ENCODE data around the gene HSPA5. TPM values are rescaled to one million over a fixed set of nuclear protein-coding genes. Genes with fewer than 3 reads are reported as not detected.

Gene HSPA5
- total and polyA plus RNA-seq, 10 of the 15 experiments (the other 5 are each of a cell fraction or from before 2014, with no cell fraction given): 39.8 to 517 (median 105) TPM

GRCh38 chr9:125261501-125262293, 20.6 kb upstream of the HSPA5 start, which contains the start of gene GAPVD1 (continued):
- peak in 1 of 2 experiments; percentile 29; a peak in 1 of 4 replicates for TF ChIP-seq IKZF2 (IDR thresholded peaks at IDR 0.05)
- peak in 1 of 2 experiments; percentile 68; a peak in 1 of 4 replicates for TF ChIP-seq ETV6 (conservative IDR thresholded peaks at IDR 0.05 in 1 of 2, IDR thresholded peaks at IDR 0.05 in 1 of 2; ENCODE audit: borderline replicate concordance in 1 of 2, low read depth in 1 of 2)
- TF ChIP-seq DPF2 (IDR thresholded peaks at IDR 0.05): peak; percentile 78
- peak; percentile 78; the same call in 1 of the 2 replicates for TF ChIP-seq LARP7 (IDR thresholded peaks at IDR 0.05)
- peak; percentile 75 for TF ChIP-seq E4F1 (IDR thresholded peaks at IDR 0.05; ENCODE audit: borderline replicate concordance, partially characterized antibody)
- TF ChIP-seq PAX5 (IDR thresholded peaks at IDR 0.05; ENCODE audit: borderline replicate concordance, low read depth, low read length): peak; percentile 93
- peak; percentile 92 for TF ChIP-seq POLR2AphosphoS5 (IDR thresholded peaks at IDR 0.05; ENCODE audit: low read length)
- TF ChIP-seq, protein P1, sequence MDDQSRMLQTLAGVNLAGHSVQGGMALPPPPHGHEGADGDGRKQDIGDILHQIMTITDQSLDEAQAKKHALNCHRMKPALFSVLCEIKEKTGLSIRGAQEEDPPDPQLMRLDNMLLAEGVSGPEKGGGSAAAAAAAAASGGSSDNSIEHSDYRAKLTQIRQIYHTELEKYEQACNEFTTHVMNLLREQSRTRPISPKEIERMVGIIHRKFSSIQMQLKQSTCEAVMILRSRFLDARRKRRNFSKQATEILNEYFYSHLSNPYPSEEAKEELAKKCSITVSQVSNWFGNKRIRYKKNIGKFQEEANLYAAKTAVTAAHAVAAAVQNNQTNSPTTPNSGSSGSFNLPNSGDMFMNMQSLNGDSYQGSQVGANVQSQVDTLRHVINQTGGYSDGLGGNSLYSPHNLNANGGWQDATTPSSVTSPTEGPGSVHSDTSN (IDR thresholded peaks at IDR 0.05; ENCODE audit: insufficient replicate concordance, low read depth, low read length): no peak
- peak; percentile 91 for TF ChIP-seq ZNF687 (IDR thresholded peaks at IDR 0.05)
- peak; percentile 71; the same call in 1 of the 3 replicates for TF ChIP-seq POU2F2 (IDR thresholded peaks at IDR 0.05; ENCODE audit: borderline replicate concordance, low read depth, low read length)
- TF ChIP-seq CHD2 (IDR thresholded peaks at IDR 0.05; ENCODE audit: borderline replicate concordance, low read depth, low read length): peak; percentile 31; the same call in 1 of the 2 replicates
- peak; percentile 91 for TF ChIP-seq NR2F1 (conservative IDR thresholded peaks at IDR 0.05)
- TF ChIP-seq ZNF274 (IDR thresholded peaks at IDR 0.05; ENCODE audit: insufficient read depth, insufficient read length): no peak
- TF ChIP-seq BCL11A (IDR thresholded peaks at IDR 0.05; ENCODE audit: low read depth, low read length): 0 out of 2 replicates have a peak, but pooled peaks have one; percentile 17
- TF ChIP-seq MXI1 (IDR thresholded peaks at IDR 0.05; ENCODE audit: low read depth, low read length): peak; percentile 72
- TF ChIP-seq WRNIP1 (IDR thresholded peaks at IDR 0.05; ENCODE audit: borderline replicate concordance, low read depth, low read length): no peak
- TF ChIP-seq CTCF (IDR thresholded peaks at IDR 0.05 in 2 of 3, conservative IDR thresholded peaks at IDR 0.05 in 1 of 3; ENCODE audit: control insufficient read depth in 2 of 3, extremely low read depth in 1 of 3, insufficient read depth in 1 of 3, low read depth in 3 of 3, low read length in 3 of 3): peak; percentile 39 to 63 (median 44); a peak in 5 of 6 replicates
- 0 out of 2 replicates have a peak, but pooled peaks have one; percentile 87 for TF ChIP-seq GATAD2B (conservative IDR thresholded peaks at IDR 0.05; ENCODE audit: low read depth)
